Measurements from ENCODE around the gene PCAT7.

PCAT7 gene

GRCh38 chr9:94606646-94607422 lies 52.0 kb downstream of the PCAT7 start:
- DNase-seq, result no peak

DNA sequence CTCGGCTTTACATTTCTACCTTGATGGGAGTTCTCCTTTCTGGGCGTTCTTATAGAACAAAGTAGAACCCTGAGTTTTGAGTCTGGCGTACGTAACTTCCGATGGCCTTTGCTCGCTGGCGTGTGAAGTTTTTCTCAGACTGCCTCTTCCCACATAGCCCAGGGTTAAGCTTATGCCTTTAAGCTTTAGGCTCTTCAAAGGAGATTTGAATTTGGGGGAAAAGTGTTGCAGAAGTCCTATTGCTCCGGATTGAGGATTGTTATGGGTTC lies 52.5 kb downstream of the PCAT7 start:
- DNase-seq, result no peak

GRCh38 chr9:94610181-94610606 lies 55.3 kb downstream of the PCAT7 start:
- DNase-seq, result no peak

GRCh38 chr9:94611638-94612068 lies 56.8 kb downstream of the PCAT7 start:
- DNase-seq, result no peak

DNA sequence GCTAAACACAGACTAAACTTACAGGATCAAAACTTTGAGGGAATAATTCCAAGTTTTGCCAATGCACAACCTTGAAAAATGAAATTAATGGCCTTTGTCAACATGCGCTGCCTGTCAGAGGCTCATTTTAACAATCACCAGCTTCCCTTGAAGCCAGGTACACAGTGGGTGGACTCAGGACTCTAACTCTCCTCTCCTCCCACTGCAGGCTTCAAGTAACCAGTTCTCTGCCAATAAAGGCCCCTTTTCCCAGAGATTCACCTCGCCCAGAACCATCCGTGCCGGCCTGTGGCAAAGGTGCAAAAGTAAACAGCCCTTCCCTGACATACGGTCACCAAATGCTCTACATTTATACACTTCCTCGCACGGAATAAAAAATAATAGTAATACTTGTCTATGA lies 57.2 kb downstream of the PCAT7 start:
- no peak for DNase-seq

DNA sequence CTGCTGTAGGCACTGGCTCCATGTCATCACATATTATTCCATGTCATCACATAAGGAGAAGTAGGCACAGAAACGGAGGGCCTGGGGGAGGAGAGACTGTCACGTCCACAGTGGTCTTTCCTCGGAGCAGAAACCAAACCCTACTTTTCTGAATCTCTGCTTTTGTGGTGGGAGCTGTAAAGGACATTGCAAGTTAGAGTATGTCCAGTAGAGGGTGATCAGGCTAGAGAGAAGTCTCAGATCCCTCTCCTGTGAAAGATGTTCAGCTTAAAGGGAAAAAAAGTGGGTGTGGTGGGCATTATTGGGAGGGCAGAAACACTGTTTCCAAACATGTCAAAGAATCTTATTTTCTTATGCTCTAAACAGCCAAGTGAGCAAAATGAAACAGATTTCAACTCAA lies 58.1 kb downstream of the PCAT7 start:
- DNase-seq, result no peak

GRCh38 chr9:94619026-94619425 lies 64.1 kb downstream of the PCAT7 start:
- DNase-seq, result no peak

All from HCEC 1CT (cell line).